ENCODE data around the gene RASA2. TPM values are rescaled to one million over a fixed set of nuclear protein-coding genes. Genes with fewer than 3 reads are reported as not detected.

Gene RASA2
- total RNA-seq, 1 experiment from 2014 or later: 14.5 TPM

- H3K36me3 ChIP-seq (ENCODE audit: control insufficient read depth, insufficient read depth, low read length): peaks cover 2% of the 10 kb centered on the region; the same call in 1 of the 2 replicates
- H3K4me3 ChIP-seq (ENCODE audit: low read depth in 2 of 2, low read length in 2 of 2): no peak overlapping the region
- H3K9me3 ChIP-seq (ENCODE audit: control insufficient read depth, insufficient read depth, low read depth, low read length): no peaks in the 10 kb centered on the region; the same call in 1 of the 2 replicates
- no peak overlapping the region for H3K27ac ChIP-seq (ENCODE audit: low read length)
- DNase-seq (ENCODE audit: low read depth, low spot score) (no peak), ATAC-seq (no peak)
- BruUV-seq (replicated peaks): no TSS peak
- in situ Hi-C loops (cut with HindIII; ENCODE audit: low pct_unique_long_range_greater_than_20kb, low sequenced_read_pairs) (no loop called here), intact Hi-C loops (cut with micrococcal nuclease; ENCODE audit: unreplicated experiment) (no loop called here)
- ChIA-PET POLR2A (interaction anchor here (0.6 kb wide), 1 partner anchor 106 kb away, joined by 3 read pairs; no protein-coding TSS in a partner anchor), CTCF (interaction anchor here (0.6 kb wide), 1 partner anchor 252 kb away, joined by 3 read pairs; no protein-coding TSS in a partner anchor)
- H3K4me1 ChIP-seq (ENCODE audit: control insufficient read depth, insufficient read depth, low read length): no peaks in the 10 kb centered on the region
- TF ChIP-seq TCF7L2 (IDR thresholded peaks at IDR 0.05; ENCODE audit: low read depth, low read length): no peak
- TF ChIP-seq SIN3A (IDR thresholded peaks at IDR 0.05; ENCODE audit: borderline replicate concordance, insufficient read depth, low read depth, low read length): no peak
- TF ChIP-seq CTCF (IDR thresholded peaks at IDR 0.05): no peak
- TF ChIP-seq REST (IDR thresholded peaks at IDR 0.05; ENCODE audit: insufficient read depth in 1 of 2, low read depth in 2 of 2, low read length in 1 of 2): no peak
- no peak for TF ChIP-seq POLR2AphosphoS5 (IDR thresholded peaks at IDR 0.05; ENCODE audit: low read depth, low read length)
- no peaks in the 10 kb centered on the region for H3K27me3 ChIP-seq (ENCODE audit: control insufficient read depth, insufficient read depth, low read length)
Observed at GRCh38 chr3:141594357-141594756, 107.5 kb downstream of the RASA2 start.

- ATAC-seq (no peak), DNase-seq (ENCODE audit: low read depth, low spot score) (no peak)
- H3K4me1 ChIP-seq (ENCODE audit: control insufficient read depth, insufficient read depth, low read length): no peaks in the 10 kb centered on the region
- H3K27ac ChIP-seq (ENCODE audit: low read length): no peak overlapping the region
- no peak overlapping the region for H3K4me3 ChIP-seq (ENCODE audit: low read depth in 2 of 2, low read length in 2 of 2)
- POLR2A ChIA-PET: no interaction called here
- H3K27me3 ChIP-seq (ENCODE audit: control insufficient read depth, insufficient read depth, low read length): no peaks in the 10 kb centered on the region
- BruUV-seq (replicated peaks): no TSS peak
- H3K36me3 ChIP-seq (ENCODE audit: control insufficient read depth, insufficient read depth, low read length): peaks cover 2% of the 10 kb centered on the region; the same call in 1 of the 2 replicates
- H3K9me3 ChIP-seq (ENCODE audit: control insufficient read depth, insufficient read depth, low read depth, low read length): peaks cover 4% of the 10 kb centered on the region; the same call in 1 of the 2 replicates
- CTCF ChIA-PET: no interaction called here
- in situ Hi-C loops (cut with HindIII; ENCODE audit: low pct_unique_long_range_greater_than_20kb, low sequenced_read_pairs) (no loop called here), intact Hi-C loops (cut with micrococcal nuclease; ENCODE audit: unreplicated experiment) (no loop called here)
- TF ChIP-seq SIN3A (IDR thresholded peaks at IDR 0.05; ENCODE audit: borderline replicate concordance, insufficient read depth, low read depth, low read length) (no peak), REST (IDR thresholded peaks at IDR 0.05; ENCODE audit: insufficient read depth in 1 of 2, low read depth in 2 of 2, low read length in 1 of 2) (no peak), POLR2AphosphoS5 (IDR thresholded peaks at IDR 0.05; ENCODE audit: low read depth, low read length) (no peak), TCF7L2 (IDR thresholded peaks at IDR 0.05; ENCODE audit: low read depth, low read length) (no peak), CTCF (IDR thresholded peaks at IDR 0.05) (no peak)
Observed at GRCh38 chr3:141597931-141598330, 111.1 kb downstream of the RASA2 start.
